Prostate gland (tissue), 2 donors: ENCODE measurements around the gene CD46. TPM values are rescaled to one million over a fixed set of nuclear protein-coding genes. Genes with fewer than 3 reads are reported as not detected.
A peak's percentile ranks its signal among the peaks of the same experiment; 100 is the strongest.

Experiments used
- DNase-seq: peaks from one replicate; pipeline ENCODE4 v3.0.0-alpha.2; 2019; ENCODE audit warnings: low spot score
- H3K27ac ChIP-seq, 2 donors: fragments of 200-600 bp; sonication (generic); 2 replicates each; pipeline ENCODE4 v1.5.1; 2017 to 2019
- H3K27me3 ChIP-seq: fragments of 200-600 bp; sonication (generic); replicated peaks from 2 replicates; pipeline ENCODE4 v1.5.1; 2019; ENCODE audit not compliant: insufficient read depth
- H3K36me3 ChIP-seq, 2 donors: fragments of 200-600 bp; sonication (generic); 1 replicate in 1 of 2; 2 replicates in 1 of 2; pipeline versions ENCODE4 v1.5.1 to v1.8.1; 2017 to 2019
- H3K4me1 ChIP-seq: fragments of 200-600 bp; sonication (generic); replicated peaks from 2 replicates; pipeline ENCODE4 v1.5.1; 2019
- H3K4me3 ChIP-seq, 2 donors: fragments of 200-600 bp; sonication (generic); 2 replicates each; pipeline ENCODE4 v1.5.1; 2017 to 2019
- H3K9me3 ChIP-seq: fragments of 200-600 bp; sonication (generic); 2 replicates; pipeline ENCODE4 v1.5.1; 2017
- POLR2A ChIP-seq: fragments of 450-650 bp; IDR thresholded peaks from one replicate; pipeline ENCODE4 v1.6.1; 2016; ENCODE audit warnings: antibody characterized with exemption, mild to moderate bottlenecking
- POLR2AphosphoS5 ChIP-seq: sonication (generic); formaldehyde crosslinking; IDR thresholded peaks from one replicate; pipeline ENCODE4 v1.6.1; 2017; ENCODE audit warnings: antibody characterized with exemption
- WGBS: methylation state at CpG from one replicate; pipeline ENCODE4 v1.1.5; 2018; 5-methylcytosine and 5-hydroxymethylcytosine counted together
- intact Hi-C: fragments of 100-400 bp; cut with DNase I; formaldehyde crosslinking; loops from one replicate; pipeline ENCODE4 v1.14.2; 2022
- total RNA-seq, 2 donors: library from RNA; depleted of rRNA; stranded (reverse); fragments of >200 nt; gene quantifications; one replicate each; pipeline ENCODE4 v1.1.0, GENCODE V29; 2016
- TF ChIP-seq, protein P1 (sequence below), 4 experiments: fragments of 200-600 bp in 2 of 4; fragments of 450-650 bp in 2 of 4; sonication (generic) in 2 of 4; IDR thresholded peaks; 1 replicate in 3 of 4; 2 replicates in 1 of 4; pipeline ENCODE4 v1.5.1; 2016 to 2019; ENCODE audit warnings: antibody characterized with exemption in 4 of 4, mild to moderate bottlenecking in 2 of 4, moderate library complexity in 2 of 4

CD46 gene
- total RNA-seq, 2 donors from 2014 or later = 173 to 327 TPM

DNA sequence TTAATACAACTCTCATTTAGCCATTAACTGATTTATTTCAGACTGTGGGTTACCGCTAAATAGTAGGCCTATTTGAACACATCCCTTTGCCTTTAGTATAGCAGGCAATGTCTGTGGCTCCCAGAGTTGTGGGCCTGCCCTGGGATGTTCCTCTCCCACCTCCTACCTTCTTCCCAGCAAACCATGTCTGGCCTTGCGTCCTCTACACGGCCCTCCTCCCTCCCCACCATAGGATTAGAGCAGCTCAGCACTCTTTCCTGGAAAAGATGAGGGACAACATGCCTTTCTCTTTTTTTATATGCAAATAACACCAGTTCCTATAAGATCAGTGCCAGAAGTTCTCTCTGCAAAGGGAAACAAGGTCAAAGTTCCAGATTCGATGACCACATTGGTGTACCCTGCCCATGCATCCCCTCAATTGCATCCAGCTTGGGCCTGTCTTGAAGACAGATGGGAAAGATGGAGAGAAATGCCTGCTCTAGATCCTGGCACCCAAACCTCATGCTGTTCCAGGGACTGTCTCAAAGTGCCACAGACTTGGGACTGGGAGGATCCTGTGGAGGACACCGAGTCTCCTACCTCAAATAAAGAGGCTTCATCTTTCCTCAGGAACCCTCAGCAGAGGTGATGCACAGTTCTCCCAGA is 57.2 kb downstream of the CD46 start:
- H3K4me1 ChIP-seq = peaks cover 47% of the 10 kb centered on the region
- intact Hi-C loops = no loop called here
- no peak for TF ChIP-seq POLR2A
- TF ChIP-seq, protein P1, sequence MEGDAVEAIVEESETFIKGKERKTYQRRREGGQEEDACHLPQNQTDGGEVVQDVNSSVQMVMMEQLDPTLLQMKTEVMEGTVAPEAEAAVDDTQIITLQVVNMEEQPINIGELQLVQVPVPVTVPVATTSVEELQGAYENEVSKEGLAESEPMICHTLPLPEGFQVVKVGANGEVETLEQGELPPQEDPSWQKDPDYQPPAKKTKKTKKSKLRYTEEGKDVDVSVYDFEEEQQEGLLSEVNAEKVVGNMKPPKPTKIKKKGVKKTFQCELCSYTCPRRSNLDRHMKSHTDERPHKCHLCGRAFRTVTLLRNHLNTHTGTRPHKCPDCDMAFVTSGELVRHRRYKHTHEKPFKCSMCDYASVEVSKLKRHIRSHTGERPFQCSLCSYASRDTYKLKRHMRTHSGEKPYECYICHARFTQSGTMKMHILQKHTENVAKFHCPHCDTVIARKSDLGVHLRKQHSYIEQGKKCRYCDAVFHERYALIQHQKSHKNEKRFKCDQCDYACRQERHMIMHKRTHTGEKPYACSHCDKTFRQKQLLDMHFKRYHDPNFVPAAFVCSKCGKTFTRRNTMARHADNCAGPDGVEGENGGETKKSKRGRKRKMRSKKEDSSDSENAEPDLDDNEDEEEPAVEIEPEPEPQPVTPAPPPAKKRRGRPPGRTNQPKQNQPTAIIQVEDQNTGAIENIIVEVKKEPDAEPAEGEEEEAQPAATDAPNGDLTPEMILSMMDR (IDR thresholded peaks at IDR 0.05) = no peak
- no peak for TF ChIP-seq POLR2AphosphoS5
- H3K9me3 ChIP-seq = no peaks in the 10 kb centered on the region
- peak overlapping the region; percentile 68 to 78 for H3K27ac ChIP-seq
- no peak overlapping the region for H3K4me3 ChIP-seq
- H3K27me3 ChIP-seq = no peaks in the 10 kb centered on the region
- peaks cover 10 to 23% of the 10 kb centered on the region in 2 donors for H3K36me3 ChIP-seq
- DNase-seq = no peak
- 68% methylated on average over 5 of the region's 5 CpGs for WGBS

DNA sequence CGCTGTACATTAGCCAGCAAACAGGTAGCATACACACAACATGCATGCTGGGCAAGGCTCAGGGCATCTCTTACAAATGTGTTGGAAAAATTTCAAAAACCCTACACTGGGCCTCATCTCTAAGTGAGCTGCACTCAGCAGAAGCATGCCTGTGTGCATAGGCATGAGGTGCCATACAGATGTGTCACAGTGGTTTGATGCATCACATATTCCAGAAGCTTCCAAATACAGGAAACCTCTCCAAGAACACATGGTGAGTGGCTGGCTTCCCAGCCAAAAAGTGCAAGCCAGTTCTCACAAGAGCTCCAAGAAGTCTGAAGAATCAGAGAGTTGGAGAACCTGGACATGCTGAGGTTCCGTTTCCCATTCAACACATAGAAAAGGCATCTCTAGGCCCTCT is 58.3 kb downstream of the CD46 start:
- Histone ChIP-seq H3K27me3 (no peaks in the 10 kb centered on the region), H3K4me1 (peaks cover 51% of the 10 kb centered on the region), H3K36me3 (peaks cover 5 to 23% of the 10 kb centered on the region in 2 donors), H3K27ac (peak overlapping the region; percentile 68 to 78), H3K4me3 (no peak overlapping the region), H3K9me3 (no peaks in the 10 kb centered on the region)
- intact Hi-C loops = loop anchor here (10.0 kb wide), 1 partner anchor 55 kb away; no protein-coding TSS in a partner anchor
- 91% methylated on average over 2 of the region's 2 CpGs for WGBS
- DNase-seq = no peak
- no peak for TF ChIP-seq POLR2AphosphoS5
- no peak for TF ChIP-seq POLR2A
- TF ChIP-seq, protein P1 (IDR thresholded peaks at IDR 0.05) = no peak

DNA sequence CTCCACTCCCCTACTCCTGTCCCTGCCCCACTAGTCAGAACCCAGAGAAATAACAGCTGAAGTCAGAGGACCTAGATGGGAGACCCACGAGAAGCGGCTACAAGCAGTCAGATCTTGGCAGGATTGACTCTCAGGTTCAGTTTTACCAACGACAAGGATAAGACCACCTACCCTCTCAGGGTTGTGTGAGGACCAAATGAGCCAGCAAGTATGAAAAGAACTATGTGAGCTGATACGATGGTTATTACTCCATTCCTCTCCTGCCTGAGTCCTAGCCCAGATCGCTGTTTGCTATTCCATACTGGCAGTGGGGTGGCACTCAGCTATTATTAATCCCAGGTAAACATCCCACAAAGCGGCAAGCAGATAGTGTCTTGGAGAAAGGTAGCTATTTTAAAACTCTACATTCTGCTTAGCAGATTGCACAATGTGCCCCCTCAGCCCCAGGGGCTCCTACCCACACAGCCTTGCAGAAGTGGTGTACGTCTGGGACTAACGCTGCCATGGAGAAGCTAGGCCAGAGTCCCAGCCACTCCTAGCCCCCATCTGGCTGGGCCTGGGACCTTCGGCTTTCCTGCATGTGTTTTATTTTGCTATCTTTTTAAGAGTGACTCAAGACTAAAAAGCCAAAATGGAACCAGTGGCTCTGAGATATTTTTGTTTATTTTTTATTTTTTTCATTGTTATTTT is 58.9 kb downstream of the CD46 start:
- no peak for DNase-seq

DNA sequence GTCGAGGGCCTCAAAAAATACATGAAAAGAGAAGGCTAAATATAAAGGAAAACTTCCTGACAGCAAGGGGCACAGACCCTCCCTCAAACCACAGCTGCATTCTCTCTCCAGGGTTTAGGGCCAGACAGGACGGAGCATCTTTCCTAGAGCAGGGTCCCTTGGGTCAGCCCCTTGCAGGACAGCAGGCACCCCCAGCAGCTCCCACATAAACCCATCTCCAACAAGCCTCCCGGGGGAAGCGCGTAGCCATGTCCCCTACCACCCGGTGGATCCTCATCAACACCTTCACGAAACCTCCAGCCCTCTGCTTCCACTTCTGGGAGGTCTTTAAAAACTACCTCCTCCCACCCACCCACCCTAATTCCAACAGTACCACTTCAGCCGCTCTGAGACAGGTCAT is 59.5 kb downstream of the CD46 start:
- intact Hi-C loops = loop anchor here (10.0 kb wide), 1 partner anchor 53 kb away; no protein-coding TSS in a partner anchor
- peaks cover 3 to 23% of the 10 kb centered on the region in 2 donors for H3K36me3 ChIP-seq
- WGBS = 88% methylated on average over 8 of the region's 8 CpGs

More for the DNA sequence above, 58.9 kb downstream of the CD46 start:
- peaks cover 0 to 23% of the 10 kb centered on the region in 2 donors for H3K36me3 ChIP-seq
- no peaks in the 10 kb centered on the region for H3K27me3 ChIP-seq
- WGBS = 74% methylated on average over 9 of the region's 9 CpGs
- no peaks in the 10 kb centered on the region for H3K9me3 ChIP-seq
- H3K4me1 ChIP-seq = peaks cover 57% of the 10 kb centered on the region
- TF ChIP-seq POLR2AphosphoS5 = peak; percentile 5
- TF ChIP-seq, protein P1 (IDR thresholded peaks at IDR 0.05) = no peak
- H3K27ac ChIP-seq = peak overlapping the region; percentile 68 to 78
- intact Hi-C loops = loop anchor here (10.0 kb wide), 1 partner anchor 54 kb away; no protein-coding TSS in a partner anchor
- no peak overlapping the region for H3K4me3 ChIP-seq

More for the DNA sequence above, 59.5 kb downstream of the CD46 start:
- peak overlapping the region; percentile 68 to 78 for H3K27ac ChIP-seq
- no peaks in the 10 kb centered on the region for H3K27me3 ChIP-seq
- TF ChIP-seq, protein P1 (IDR thresholded peaks at IDR 0.05) = no peak
- TF ChIP-seq POLR2A (no peak), POLR2AphosphoS5 (no peak)
- H3K9me3 ChIP-seq = no peaks in the 10 kb centered on the region
- no peak for DNase-seq
- H3K4me1 ChIP-seq = peaks cover 63% of the 10 kb centered on the region
- H3K4me3 ChIP-seq = no peak overlapping the region
